Upper lobe of right lung (tissue), 1 donor: ENCODE results near the gene CRYZL1. TPM values are rescaled to one million over a fixed set of nuclear protein-coding genes. Genes with fewer than 3 reads are reported as not detected.
"Not testable (repeated sequence)": the region's sequence is repeated elsewhere in the genome, so short reads cannot be mapped to it uniquely, and the experiment has no call there.

Source experiments
- ATAC-seq: fragments of 200-7000 bp; cut with Tn5 transposase; one replicate; pipeline ENCODE4 v1.9.1; 2020; ENCODE audit warnings: mild to moderate bottlenecking, moderate library complexity
- DNase-seq: peaks from one replicate; pipeline ENCODE4 v3.0.0-alpha.2; 2020
- H3K27ac ChIP-seq: fragments of 200-600 bp; one replicate; pipeline ENCODE4 v1.8.0; 2022
- H3K27me3 ChIP-seq: fragments of 200-600 bp; one replicate; pipeline ENCODE4 v1.8.0; 2022; ENCODE audit warnings: mild to moderate bottlenecking
- H3K36me3 ChIP-seq: fragments of 200-600 bp; one replicate; pipeline ENCODE4 v1.8.0; 2022
- H3K4me1 ChIP-seq: fragments of 200-600 bp; one replicate; pipeline ENCODE4 v1.8.0; 2022
- H3K4me3 ChIP-seq: fragments of 200-600 bp; one replicate; pipeline ENCODE4 v1.8.0; 2022; ENCODE audit warnings: mild to moderate bottlenecking
- H3K9me3 ChIP-seq: fragments of 200-600 bp; one replicate; pipeline ENCODE4 v1.8.0; 2022
- CTCF ChIP-seq: fragments of 200-600 bp; IDR thresholded peaks from one replicate; pipeline ENCODE4 v1.8.0; 2022; ENCODE audit warnings: antibody characterized with exemption
- intact Hi-C: fragments of 100-400 bp; cut with DNase I; formaldehyde crosslinking; loops from one replicate; pipeline ENCODE4 v1.11.0; 2022
- total RNA-seq: library from RNA; stranded (reverse); fragmentation: NEBNext Ultra II Directional; extraction: Animal tissue kit (Norgen Biotek cat#: 25700); gene quantifications from one replicate; pipeline ENCODE4 v1.2.1, GENCODE V29; 2021
- donor health status: DM: no; HTN: yes; CAD: no; lungs with severe emphysema.

The CRYZL1 gene
- total RNA-seq, 1 donor from 2014 or later, result 38.0 TPM

GRCh38 chr21:33622253-33622652 is 19.3 kb downstream of the CRYZL1 start:
- Histone ChIP-seq H3K9me3 (no peaks in the 10 kb centered on the region), H3K36me3 (peaks cover 51% of the 10 kb centered on the region), H3K4me3 (no peak overlapping the region), H3K27me3 (no peaks in the 10 kb centered on the region), H3K4me1 (no peaks in the 10 kb centered on the region), H3K27ac (no peak overlapping the region)
- intact Hi-C loops, result no loop called here
- TF ChIP-seq CTCF, result no peak
- DNase-seq (no peak), ATAC-seq (no peak)

GRCh38 chr21:33619726-33620125 is 21.8 kb downstream of the CRYZL1 start:
- no peak for DNase-seq
- peaks cover 55% of the 10 kb centered on the region for H3K36me3 ChIP-seq
- intact Hi-C loops, result no loop called here

GRCh38 chr21:33618407-33618806 is 23.1 kb downstream of the CRYZL1 start:
- intact Hi-C loops, result no loop called here
- ATAC-seq, result no peak
- TF ChIP-seq CTCF, result no peak
- no peaks in the 10 kb centered on the region for H3K9me3 ChIP-seq
- no peaks in the 10 kb centered on the region for H3K27me3 ChIP-seq
- H3K36me3 ChIP-seq, result peaks cover 45% of the 10 kb centered on the region
- H3K4me1 ChIP-seq, result no peaks in the 10 kb centered on the region
- no peak overlapping the region for H3K4me3 ChIP-seq
- no peak for DNase-seq
- no peak overlapping the region for H3K27ac ChIP-seq

More at GRCh38 chr21:33619726-33620125, 21.8 kb downstream of the CRYZL1 start:
- no peaks in the 10 kb centered on the region for H3K4me1 ChIP-seq
- no peak overlapping the region for H3K4me3 ChIP-seq
- no peaks in the 10 kb centered on the region for H3K9me3 ChIP-seq
- no peaks in the 10 kb centered on the region for H3K27me3 ChIP-seq
- H3K27ac ChIP-seq, result no peak overlapping the region
- TF ChIP-seq CTCF, result no peak
- peak; percentile 29 for ATAC-seq

- H3K27ac ChIP-seq, H3K4me3 ChIP-seq, DNase-seq, intact Hi-C loops, ATAC-seq, H3K27me3 ChIP-seq, H3K4me1 ChIP-seq, H3K9me3 ChIP-seq: not testable (repeated sequence)
- peaks cover 45% of the 10 kb centered on the region for H3K36me3 ChIP-seq
Measured at GRCh38 chr21:33617565-33617964, 24.0 kb downstream of the CRYZL1 start.

GRCh38 chr21:33611006-33611744 is 30.4 kb downstream of the CRYZL1 start:
- no peak for TF ChIP-seq CTCF
- DNase-seq (no peak), ATAC-seq (no peak)
- Histone ChIP-seq H3K9me3 (no peaks in the 10 kb centered on the region), H3K4me1 (no peaks in the 10 kb centered on the region), H3K27ac (no peak overlapping the region), H3K4me3 (no peak overlapping the region), H3K27me3 (no peaks in the 10 kb centered on the region), H3K36me3 (peaks cover 67% of the 10 kb centered on the region)
- intact Hi-C loops, result no loop called here

- Histone ChIP-seq H3K27ac (no peak overlapping the region), H3K36me3 (peaks cover 65% of the 10 kb centered on the region)
- no peak for ATAC-seq
Measured at GRCh38 chr21:33608559-33608958, 33.0 kb downstream of the CRYZL1 start.

More at GRCh38 chr21:33608559-33608958, 33.0 kb downstream of the CRYZL1 start:
- intact Hi-C loops, result no loop called here
- TF ChIP-seq CTCF, result no peak
- DNase-seq, result no peak
- Histone ChIP-seq H3K9me3 (no peaks in the 10 kb centered on the region), H3K4me3 (no peak overlapping the region), H3K27me3 (no peaks in the 10 kb centered on the region), H3K4me1 (no peaks in the 10 kb centered on the region)
